Prostate gland (tissue), 2 donors: ENCODE measurements around the gene SGF29. TPM values are rescaled to one million over a fixed set of nuclear protein-coding genes. Genes with fewer than 3 reads are reported as not detected.
"Not testable (repeated sequence)": the region's sequence is repeated elsewhere in the genome, so short reads cannot be mapped to it uniquely, and the experiment has no call there.

Experiments used
- DNase-seq: peaks from one replicate; pipeline ENCODE4 v3.0.0-alpha.2; 2019; ENCODE audit warnings: low spot score
- H3K27ac ChIP-seq, 2 donors: fragments of 200-600 bp; sonication (generic); 2 replicates each; pipeline ENCODE4 v1.5.1; 2017 to 2019
- H3K27me3 ChIP-seq: fragments of 200-600 bp; sonication (generic); replicated peaks from 2 replicates; pipeline ENCODE4 v1.5.1; 2019; ENCODE audit not compliant: insufficient read depth
- H3K36me3 ChIP-seq, 2 donors: fragments of 200-600 bp; sonication (generic); 1 replicate in 1 of 2; 2 replicates in 1 of 2; pipeline versions ENCODE4 v1.5.1 to v1.8.1; 2017 to 2019
- H3K4me1 ChIP-seq: fragments of 200-600 bp; sonication (generic); replicated peaks from 2 replicates; pipeline ENCODE4 v1.5.1; 2019
- H3K4me3 ChIP-seq, 2 donors: fragments of 200-600 bp; sonication (generic); 2 replicates each; pipeline ENCODE4 v1.5.1; 2017 to 2019
- H3K9me3 ChIP-seq: fragments of 200-600 bp; sonication (generic); 2 replicates; pipeline ENCODE4 v1.5.1; 2017
- POLR2A ChIP-seq: fragments of 450-650 bp; IDR thresholded peaks from one replicate; pipeline ENCODE4 v1.6.1; 2016; ENCODE audit warnings: antibody characterized with exemption, mild to moderate bottlenecking
- POLR2AphosphoS5 ChIP-seq: sonication (generic); formaldehyde crosslinking; IDR thresholded peaks from one replicate; pipeline ENCODE4 v1.6.1; 2017; ENCODE audit warnings: antibody characterized with exemption
- WGBS: methylation state at CpG from one replicate; pipeline ENCODE4 v1.1.5; 2018; 5-methylcytosine and 5-hydroxymethylcytosine counted together
- intact Hi-C: fragments of 100-400 bp; cut with DNase I; formaldehyde crosslinking; loops from one replicate; pipeline ENCODE4 v1.14.2; 2022
- total RNA-seq, 2 donors: library from RNA; depleted of rRNA; stranded (reverse); fragments of >200 nt; gene quantifications; one replicate each; pipeline ENCODE4 v1.1.0, GENCODE V29; 2016
- TF ChIP-seq, protein P1 (sequence below), 4 experiments: fragments of 200-600 bp in 2 of 4; fragments of 450-650 bp in 2 of 4; sonication (generic) in 2 of 4; IDR thresholded peaks; 1 replicate in 3 of 4; 2 replicates in 1 of 4; pipeline ENCODE4 v1.5.1; 2016 to 2019; ENCODE audit warnings: antibody characterized with exemption in 4 of 4, mild to moderate bottlenecking in 2 of 4, moderate library complexity in 2 of 4

The SGF29 gene
- total RNA-seq, 2 donors from 2014 or later, result 32.2 to 59.7 TPM

DNA sequence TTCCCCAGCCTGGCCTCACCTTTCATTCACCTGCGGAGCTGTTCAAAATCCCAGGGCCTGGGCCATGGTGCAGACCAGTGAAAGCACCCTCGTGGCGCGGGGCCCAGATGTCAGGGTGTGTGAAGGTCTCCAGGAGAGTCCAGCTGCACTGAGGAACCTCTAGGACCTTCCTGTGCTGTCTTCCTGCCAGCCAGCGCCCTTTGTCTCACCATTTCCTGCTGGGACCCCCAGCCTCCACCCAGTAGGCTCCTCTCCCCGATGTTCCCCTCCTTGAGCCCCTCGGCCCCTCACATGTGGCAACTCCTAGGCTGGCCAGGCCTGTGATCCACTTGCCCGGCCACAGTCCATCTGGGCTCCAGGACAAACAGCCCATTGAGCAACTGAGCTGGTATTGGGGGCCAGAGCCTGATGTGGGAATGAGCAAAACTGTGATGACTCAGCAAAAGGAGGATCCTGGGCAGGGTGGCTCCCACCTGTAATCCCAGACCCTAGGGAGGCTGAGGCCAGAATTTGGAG is 42.5 kb downstream of the SGF29 start:
- Histone ChIP-seq H3K9me3 (no peaks in the 10 kb centered on the region), H3K4me1 (no peaks in the 10 kb centered on the region), H3K27ac (no peak overlapping the region), H3K4me3 (no peak overlapping the region), H3K27me3 (no peaks in the 10 kb centered on the region), H3K36me3 (no peaks in the 10 kb centered on the region)
- DNase-seq, result no peak
- intact Hi-C loops, result no loop called here
- WGBS, result 90% methylated on average over 8 of the region's 8 CpGs
- TF ChIP-seq POLR2A, result no peak
- TF ChIP-seq, protein P1, sequence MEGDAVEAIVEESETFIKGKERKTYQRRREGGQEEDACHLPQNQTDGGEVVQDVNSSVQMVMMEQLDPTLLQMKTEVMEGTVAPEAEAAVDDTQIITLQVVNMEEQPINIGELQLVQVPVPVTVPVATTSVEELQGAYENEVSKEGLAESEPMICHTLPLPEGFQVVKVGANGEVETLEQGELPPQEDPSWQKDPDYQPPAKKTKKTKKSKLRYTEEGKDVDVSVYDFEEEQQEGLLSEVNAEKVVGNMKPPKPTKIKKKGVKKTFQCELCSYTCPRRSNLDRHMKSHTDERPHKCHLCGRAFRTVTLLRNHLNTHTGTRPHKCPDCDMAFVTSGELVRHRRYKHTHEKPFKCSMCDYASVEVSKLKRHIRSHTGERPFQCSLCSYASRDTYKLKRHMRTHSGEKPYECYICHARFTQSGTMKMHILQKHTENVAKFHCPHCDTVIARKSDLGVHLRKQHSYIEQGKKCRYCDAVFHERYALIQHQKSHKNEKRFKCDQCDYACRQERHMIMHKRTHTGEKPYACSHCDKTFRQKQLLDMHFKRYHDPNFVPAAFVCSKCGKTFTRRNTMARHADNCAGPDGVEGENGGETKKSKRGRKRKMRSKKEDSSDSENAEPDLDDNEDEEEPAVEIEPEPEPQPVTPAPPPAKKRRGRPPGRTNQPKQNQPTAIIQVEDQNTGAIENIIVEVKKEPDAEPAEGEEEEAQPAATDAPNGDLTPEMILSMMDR (IDR thresholded peaks at IDR 0.05), result no peak
- TF ChIP-seq POLR2AphosphoS5, result no peak

GRCh38 chr16:28596840-28597691 is 43.3 kb downstream of the SGF29 start, which contains the start of gene SULT1A2:
TSS of gene SULT1A2 (minus strand) at chr16:28597050. CDS start at chr16:28595930, 1,120 bp downstream.
- TF ChIP-seq POLR2AphosphoS5, result no peak
- TF ChIP-seq, protein P1 (IDR thresholded peaks at IDR 0.05), result no peak
- no peak for TF ChIP-seq POLR2A
- 27% methylated on average over 11 of the region's 11 CpGs for WGBS
- no peak within 1 kb of the TSS for H3K27ac ChIP-seq
- intact Hi-C loops, result no loop called here
- H3K36me3 ChIP-seq, result no peaks in the 10 kb centered on the region
- H3K9me3 ChIP-seq, result no peaks in the 10 kb centered on the region
- H3K4me3 ChIP-seq, result no peak within 1 kb of the TSS
- H3K4me1 ChIP-seq, result no peaks in the 10 kb centered on the region
- no peak for DNase-seq
- no peaks in the 10 kb centered on the region for H3K27me3 ChIP-seq

DNA sequence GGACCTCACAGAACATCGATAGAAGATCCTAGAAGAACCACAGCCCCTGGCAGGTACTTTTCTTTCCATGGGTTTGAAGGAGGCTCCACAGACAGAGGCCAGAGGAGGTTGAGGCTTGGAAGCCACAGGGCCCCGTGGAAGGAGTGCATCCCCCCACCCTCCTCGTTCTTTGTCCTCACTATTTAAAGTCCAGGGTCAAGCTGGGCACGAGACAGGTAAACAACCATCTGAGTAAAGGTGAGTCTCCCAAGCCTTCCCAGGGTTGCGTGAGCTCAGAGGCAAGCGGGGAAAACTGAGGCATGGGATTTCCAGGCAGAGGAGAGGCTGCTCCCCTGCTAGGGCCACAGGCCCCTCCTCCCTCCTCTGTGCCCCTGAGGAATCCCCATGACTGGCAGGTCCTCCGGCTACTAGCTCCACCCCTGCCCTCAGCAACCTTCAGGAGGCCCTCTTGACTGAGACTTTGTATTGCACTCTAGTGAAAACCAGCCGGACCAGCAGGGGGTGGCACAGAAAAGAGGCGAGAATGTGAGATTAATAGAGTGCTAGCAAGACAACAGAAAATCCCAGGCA is 44.1 kb downstream of the SGF29 start:
- Histone ChIP-seq H3K4me3 (no peak overlapping the region), H3K9me3 (no peaks in the 10 kb centered on the region), H3K27ac (no peak overlapping the region), H3K27me3 (no peaks in the 10 kb centered on the region), H3K4me1 (no peaks in the 10 kb centered on the region), H3K36me3 (no peaks in the 10 kb centered on the region)
- no peak for TF ChIP-seq POLR2A
- no peak for TF ChIP-seq POLR2AphosphoS5
- TF ChIP-seq, protein P1 (IDR thresholded peaks at IDR 0.05), result no peak
- no peak for DNase-seq
- intact Hi-C loops, result no loop called here
- WGBS, result 82% methylated on average over 9 of the region's 9 CpGs

GRCh38 chr16:28599377-28600285 is 45.9 kb downstream of the SGF29 start:
- H3K27ac ChIP-seq, H3K27me3 ChIP-seq, DNase-seq, H3K4me1 ChIP-seq, H3K36me3 ChIP-seq, H3K9me3 ChIP-seq, H3K4me3 ChIP-seq, intact Hi-C loops: not testable (repeated sequence)
- WGBS, result no CpG with 5 or more reads among the region's 17 CpGs

DNA sequence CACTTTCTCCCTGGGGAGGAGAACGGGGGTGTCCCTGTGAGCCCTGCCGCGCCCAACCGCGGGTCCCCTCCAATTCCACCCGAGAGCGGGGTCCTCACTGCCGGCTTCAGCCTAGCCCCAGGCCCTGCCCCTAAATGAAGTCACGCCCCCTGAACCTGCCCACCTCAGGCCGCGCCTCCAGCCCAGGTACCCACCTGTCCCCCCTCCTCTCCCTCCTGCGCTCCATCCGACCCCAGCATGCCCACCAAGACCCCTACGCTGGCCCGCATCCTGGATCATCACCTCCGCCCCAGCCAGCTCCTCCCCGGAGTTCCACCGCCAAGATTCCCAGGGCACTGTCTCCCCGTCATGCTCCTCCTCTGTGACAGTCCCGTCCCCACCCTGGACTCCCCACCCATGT is 47.2 kb downstream of the SGF29 start:
- H3K4me3 ChIP-seq, H3K9me3 ChIP-seq, intact Hi-C loops, DNase-seq, H3K27me3 ChIP-seq, H3K27ac ChIP-seq, H3K4me1 ChIP-seq, H3K36me3 ChIP-seq: not testable (repeated sequence)
- 48% methylated on average over 13 of the region's 20 CpGs for WGBS

DNA sequence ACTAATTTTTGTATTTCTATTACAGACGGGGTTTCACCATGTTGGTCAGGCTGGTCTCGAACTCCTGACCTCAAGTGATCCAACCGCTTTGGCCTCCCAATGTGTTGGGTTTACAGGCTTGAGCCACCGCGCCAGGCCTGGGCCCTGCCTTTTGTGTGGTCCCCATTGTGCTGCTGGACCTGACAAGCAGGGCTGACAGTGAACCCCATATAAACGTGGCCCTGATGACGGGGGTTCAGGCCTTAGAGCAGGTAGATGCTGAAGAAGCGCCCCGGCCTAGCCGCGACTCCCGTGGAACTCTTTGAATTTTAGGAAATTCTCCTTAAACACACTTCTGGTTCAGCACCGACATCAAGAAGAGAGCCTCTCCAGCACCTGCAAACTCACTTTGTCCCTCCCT is 47.9 kb downstream of the SGF29 start:
- H3K4me1 ChIP-seq, H3K27me3 ChIP-seq, H3K4me3 ChIP-seq, DNase-seq, H3K36me3 ChIP-seq, intact Hi-C loops, H3K27ac ChIP-seq, H3K9me3 ChIP-seq: not testable (repeated sequence)
- WGBS, result 84% methylated on average over 13 of the region's 13 CpGs

DNA sequence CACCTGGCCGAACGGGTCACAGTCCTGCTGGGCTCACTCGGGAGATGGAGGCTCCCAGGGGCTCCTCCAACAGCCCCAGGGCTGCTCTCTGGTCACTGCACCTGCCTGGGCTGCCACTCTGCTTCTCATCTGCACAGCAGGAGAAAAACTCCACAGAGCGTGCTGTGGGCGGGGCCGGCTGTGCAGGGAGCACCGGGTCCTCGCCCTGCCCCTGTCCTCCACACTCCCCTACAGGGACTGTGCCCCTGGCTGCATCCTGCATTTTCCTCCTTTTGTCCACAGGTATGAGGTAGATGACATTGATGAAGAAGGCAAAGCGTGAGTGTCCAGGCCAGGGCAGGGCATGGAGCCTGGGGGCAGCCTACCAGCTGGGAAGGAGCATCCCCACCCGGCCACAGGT is 48.3 kb downstream of the SGF29 start:
- H3K36me3 ChIP-seq, H3K27me3 ChIP-seq, H3K4me1 ChIP-seq, H3K4me3 ChIP-seq, DNase-seq, H3K9me3 ChIP-seq, H3K27ac ChIP-seq, intact Hi-C loops: not testable (repeated sequence)
- WGBS, result no CpG with 5 or more reads among the region's 10 CpGs
